Measurements from ENCODE around the gene NDUFA3. TPM values are rescaled to one million over a fixed set of nuclear protein-coding genes. Genes with fewer than 3 reads are reported as not detected.

NDUFA3 gene
- total and polyA plus RNA-seq, 2 of the 13 experiments (the other 11 are each of a cell fraction or from before 2014, with no cell fraction given) = 31.6 to 75.4 TPM

- TF ChIP-seq ZBTB10 (CRISPR knock-in tag; IDR thresholded peaks at IDR 0.05; ENCODE audit: borderline replicate concordance) = no peak
- no peak for TF ChIP-seq IRX3 (CRISPR knock-in tag; IDR thresholded peaks at IDR 0.05; ENCODE audit: borderline replicate concordance, low read depth)
- no peak for TF ChIP-seq ARNTL (CRISPR knock-in tag; IDR thresholded peaks at IDR 0.05)
- TF ChIP-seq TEAD2 (CRISPR knock-in tag; IDR thresholded peaks at IDR 0.05) = 0 out of 2 replicates have a peak, but pooled peaks have one; percentile 33
- TF ChIP-seq ZNF468 (CRISPR knock-in tag; IDR thresholded peaks at IDR 0.05) = no peak
- TF ChIP-seq RBFOX2 (IDR thresholded peaks at IDR 0.05; ENCODE audit: low read depth, low read length) = peak; percentile 21; the same call in 1 of the 2 replicates
- peak; percentile 96 for TF ChIP-seq ZNF556 (CRISPR knock-in tag; IDR thresholded peaks at IDR 0.05; ENCODE audit: borderline replicate concordance)
- TF ChIP-seq ZNF18 (CRISPR knock-in tag; IDR thresholded peaks at IDR 0.05; ENCODE audit: insufficient replicate concordance) = peak; percentile 29
- no peak for TF ChIP-seq MZF1 (CRISPR knock-in tag; IDR thresholded peaks at IDR 0.05; ENCODE audit: borderline replicate concordance)
- no peak; the same call in 1 of the 2 replicates for TF ChIP-seq NFATC3 (CRISPR knock-in tag; IDR thresholded peaks at IDR 0.05)
- TF ChIP-seq KDM3A (CRISPR knock-in tag; IDR thresholded peaks at IDR 0.05; ENCODE audit: low read depth) = peak; percentile 85
- peak; percentile 97 for TF ChIP-seq HOXA3 (CRISPR knock-in tag; IDR thresholded peaks at IDR 0.05)
- peak; percentile 68; the same call in 1 of the 2 replicates for TF ChIP-seq ZNF737 (CRISPR knock-in tag; IDR thresholded peaks at IDR 0.05; ENCODE audit: borderline replicate concordance)
- TF ChIP-seq HNF4A (CRISPR knock-in tag; IDR thresholded peaks at IDR 0.05) = no peak
- TF ChIP-seq KAT8 (CRISPR knock-in tag; IDR thresholded peaks at IDR 0.05) = peak; percentile 99
- TF ChIP-seq ZNF788 (CRISPR knock-in tag; IDR thresholded peaks at IDR 0.05; ENCODE audit: borderline replicate concordance) = no peak; the same call in 1 of the 2 replicates
- TF ChIP-seq ZNF414 (CRISPR knock-in tag; IDR thresholded peaks at IDR 0.05) = no peak
- no peak for TF ChIP-seq ZNF777 (CRISPR knock-in tag; IDR thresholded peaks at IDR 0.05)
- TF ChIP-seq GATA4 (IDR thresholded peaks at IDR 0.05; ENCODE audit: borderline replicate concordance, low read depth) = peak; percentile 49; the same call in 1 of the 2 replicates
Observed at GRCh38 chr19:54115109-54116063, 12.7 kb downstream of the NDUFA3 start, which contains the start of the genes PRPF31 and TFPT (continued).
